Natural killer cell (primary cell): ENCODE results near the gene KRT34. TPM values are rescaled to one million over a fixed set of nuclear protein-coding genes. Genes with fewer than 3 reads are reported as not detected.

Experiments used
- ATAC-seq, 3 donors: fragments of 150-1000 bp in 2 of 3; fragments of 200-7000 bp in 1 of 3; cut with Tn5 transposase; 1 replicate in 1 of 3; 2 replicates in 2 of 3; pipeline ENCODE4 v1.10.0; 2021; ENCODE audit warnings: mild to moderate bottlenecking in 2 of 3, moderate library complexity in 2 of 3
- DNase-seq, 2 donors: peaks; one replicate each; pipeline versions ENCODE4 v3.0.0 to v3.0.0-alpha.2; 2013 to 2021; ENCODE audit warnings: mixed read lengths in 1 of 2
- H3K27ac ChIP-seq: one replicate; pipeline ENCODE4 v1.5.1; 2013; ENCODE audit warnings: mild to moderate bottlenecking, low read length
- H3K27me3 ChIP-seq: one replicate; pipeline ENCODE4 v1.6.1; 2013; ENCODE audit warnings: low read length; ENCODE audit not compliant: control insufficient read depth, insufficient read depth
- H3K36me3 ChIP-seq: one replicate; pipeline ENCODE4 v1.6.1; 2013; ENCODE audit warnings: low read length; ENCODE audit not compliant: control insufficient read depth, insufficient read depth
- H3K4me1 ChIP-seq: one replicate; pipeline ENCODE4 v1.6.1; 2013; ENCODE audit warnings: low read length; ENCODE audit not compliant: control insufficient read depth, insufficient read depth
- H3K4me3 ChIP-seq: one replicate; pipeline ENCODE4 v1.5.1; 2013; ENCODE audit warnings: low read length
- H3K9me3 ChIP-seq: one replicate; pipeline ENCODE4 v1.6.1; 2013; ENCODE audit warnings: low read length; ENCODE audit not compliant: control insufficient read depth, insufficient read depth
- H3K27ac Mint-ChIP-seq, 2 donors: one replicate each; pipeline ENCODE4 v1.8.0; 2022; ENCODE audit warnings: mild to moderate bottlenecking in 2 of 2, mixed read lengths in 2 of 2, moderate library complexity in 1 of 2
- H3K27me3 Mint-ChIP-seq, 2 donors: one replicate each; pipeline ENCODE4 v1.8.0; 2022; ENCODE audit warnings: low read depth in 2 of 2, mixed read lengths in 2 of 2
- H3K36me3 Mint-ChIP-seq: one replicate; pipeline ENCODE4 v1.8.0; 2022; ENCODE audit warnings: mixed read lengths
- H3K4me1 Mint-ChIP-seq, 2 donors: one replicate each; pipeline ENCODE4 v1.8.0; 2022; ENCODE audit warnings: mixed read lengths in 2 of 2
- H3K4me3 Mint-ChIP-seq: one replicate; pipeline ENCODE4 v1.8.0; 2022; ENCODE audit warnings: mild to moderate bottlenecking, moderate library complexity, mixed read lengths
- H3K9me3 Mint-ChIP-seq, 2 donors: one replicate each; pipeline ENCODE4 v1.8.0; 2022; ENCODE audit warnings: mixed read lengths in 2 of 2
- CTCF ChIP-seq: fragments of 200-600 bp; IDR thresholded peaks from one replicate; pipeline ENCODE4 v1.8.0; 2022; ENCODE audit warnings: antibody characterized with exemption
- WGBS: methylation state at CpG from one replicate; pipeline ENCODE4 v1.1.7; 2013; ENCODE audit warnings: missing lambda C conversion rate; ENCODE audit not compliant: insufficient coverage; 5-methylcytosine and 5-hydroxymethylcytosine counted together
- intact Hi-C: fragments of 100-400 bp; cut with micrococcal nuclease; formaldehyde crosslinking; loops from one replicate; pipeline ENCODE4 v1.14.2; 2022
- total RNA-seq, 4 donors: library from RNA; stranded (reverse); fragments of 120-200 nt in 1 of 4; gene quantifications; one replicate each; pipeline versions ENCODE4 v1.2.3 to v1.2.4, GENCODE V29; 2013 to 2022

KRT34 gene
- total RNA-seq, 3 donors from 2014 or later (not counting 1 experiment from before 2014, with no cell fraction given): not detected

GRCh38 chr17:41340494-41340893 is 41.6 kb downstream of the KRT34 start:
- no peaks in the 10 kb centered on the region for H3K36me3 ChIP-seq
- Mint-ChIP-seq H3K4me1 (peaks cover 36 to 41% of the 10 kb centered on the region in 2 donors), H3K9me3 (peaks cover 0 to 5% of the 10 kb centered on the region in 2 donors), H3K27me3 (peaks cover 0 to 8% of the 10 kb centered on the region in 2 donors), H3K4me3 (no peak overlapping the region), H3K27ac (peak overlapping the region; percentile 5 to 10), H3K36me3 (peaks cover 12% of the 10 kb centered on the region)
- DNase-seq (no peak), ATAC-seq (no peak)
- no peak overlapping the region for H3K4me3 ChIP-seq
- 83% methylated on average over 2 of the region's 3 CpGs for WGBS
- intact Hi-C loops: no loop called here
- peaks cover 41% of the 10 kb centered on the region for H3K4me1 ChIP-seq
- peaks cover 9% of the 10 kb centered on the region for H3K9me3 ChIP-seq
- no peak for TF ChIP-seq CTCF
- H3K27me3 ChIP-seq: no peaks in the 10 kb centered on the region
- H3K27ac ChIP-seq: peak overlapping the region; percentile 84

DNA sequence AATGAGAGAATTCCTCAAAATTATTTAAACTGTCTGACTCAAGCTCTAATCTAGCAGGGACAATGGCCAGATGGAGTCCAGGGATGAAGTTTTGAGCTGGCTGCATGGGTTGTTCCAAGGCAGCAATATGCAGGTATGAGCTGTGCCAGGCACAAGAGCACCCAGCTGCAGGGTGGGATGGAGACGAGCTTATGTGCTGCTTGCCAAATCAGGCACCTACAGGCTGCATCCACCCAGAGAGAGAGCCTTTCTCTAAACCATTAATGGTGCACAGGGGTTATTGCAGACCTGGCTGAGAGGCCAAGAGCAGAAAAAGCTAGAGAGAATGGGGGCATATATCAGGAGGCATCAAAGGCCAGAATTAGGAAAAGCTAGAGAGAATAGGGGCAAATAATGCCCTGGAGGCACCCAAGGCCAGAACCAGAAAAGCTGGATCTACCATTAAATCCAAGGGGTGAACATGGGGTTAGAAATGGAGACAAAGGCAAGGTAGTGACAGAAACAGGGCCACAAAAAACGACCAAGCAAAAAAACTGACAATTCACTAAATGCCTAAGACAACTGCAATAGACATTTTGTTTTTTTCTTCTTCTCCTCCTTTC is 42.4 kb downstream of the KRT34 start:
- H3K9me3 Mint-ChIP-seq: peaks cover 0 to 5% of the 10 kb centered on the region in 2 donors
- 59% methylated on average over 2 of the region's 2 CpGs for WGBS
- no peak for ATAC-seq
- Histone ChIP-seq H3K27me3 (no peaks in the 10 kb centered on the region), H3K27ac (peak overlapping the region; percentile 84), H3K9me3 (peaks cover 9% of the 10 kb centered on the region), H3K4me1 (peaks cover 49% of the 10 kb centered on the region), H3K4me3 (no peak overlapping the region), H3K36me3 (no peaks in the 10 kb centered on the region)
- H3K4me3 Mint-ChIP-seq: peak overlapping the region; percentile 37
- no peak for TF ChIP-seq CTCF
- H3K27ac Mint-ChIP-seq: peak overlapping the region; percentile 10 to 60
- no peak for DNase-seq
- intact Hi-C loops: no loop called here
- peaks cover 0 to 10% of the 10 kb centered on the region in 2 donors for H3K27me3 Mint-ChIP-seq
- H3K4me1 Mint-ChIP-seq: peaks cover 36 to 49% of the 10 kb centered on the region in 2 donors
- peaks cover 12% of the 10 kb centered on the region for H3K36me3 Mint-ChIP-seq

GRCh38 chr17:41338961-41339485 is 43.1 kb downstream of the KRT34 start:
- no peak for TF ChIP-seq CTCF
- DNase-seq (peak in 1 of 2 donors; percentile 93), ATAC-seq (peak; percentile 65 to 75 (median 66))
- WGBS: 13% methylated on average over 5 of the region's 5 CpGs
- intact Hi-C loops: no loop called here
- no peaks in the 10 kb centered on the region for H3K27me3 ChIP-seq
- H3K4me3 Mint-ChIP-seq: peak overlapping the region; percentile 37
- H3K36me3 ChIP-seq: no peaks in the 10 kb centered on the region
- peak overlapping the region; percentile 84 for H3K27ac ChIP-seq
- H3K36me3 Mint-ChIP-seq: peaks cover 12% of the 10 kb centered on the region
- peaks cover 56% of the 10 kb centered on the region for H3K4me1 ChIP-seq
- no peak overlapping the region for H3K4me3 ChIP-seq
- peaks cover 36 to 56% of the 10 kb centered on the region in 2 donors for H3K4me1 Mint-ChIP-seq
- H3K9me3 Mint-ChIP-seq: peaks cover 0 to 5% of the 10 kb centered on the region in 2 donors
- H3K27me3 Mint-ChIP-seq: peaks cover 0 to 12% of the 10 kb centered on the region in 2 donors
- peaks cover 9% of the 10 kb centered on the region for H3K9me3 ChIP-seq
- peak overlapping the region; percentile 10 to 60 for H3K27ac Mint-ChIP-seq
